OCI-LY1 (cell line): ENCODE measurements around the gene POLQ.

Source experiments
- H2AFZ ChIP-seq: fragments of 200-600 bp; sonication (generic), shearing (Covaris generic); 2 replicates; pipeline ENCODE4 v1.6.0; 2014; ENCODE audit warnings: antibody characterized with exemption, mild to moderate bottlenecking, low read length
- H3F3A ChIP-seq: fragments of 200-600 bp; sonication (generic), shearing (Covaris generic); 2 replicates; pipeline ENCODE4 v1.6.0; 2014; ENCODE audit warnings: mild to moderate bottlenecking, antibody characterized with exemption, low read length, moderate library complexity; ENCODE audit not compliant: insufficient read depth
- H3K27ac ChIP-seq: fragments of 200-600 bp; sonication (generic); 2 replicates; pipeline ENCODE4 v1.5.1; 2014; ENCODE audit warnings: low read length, mixed run types, mild to moderate bottlenecking, low read depth; ENCODE audit not compliant: poor library complexity, severe bottlenecking
- H3K27me3 ChIP-seq: fragments of 200-600 bp; sonication (generic); 2 replicates; pipeline ENCODE4 v1.6.0; 2014; ENCODE audit warnings: antibody characterized with exemption, mild to moderate bottlenecking, low read length, moderate library complexity; ENCODE audit not compliant: insufficient read depth
- H3K36me3 ChIP-seq: fragments of 200-600 bp; sonication (generic); 2 replicates; pipeline ENCODE4 v1.6.1; 2014; ENCODE audit warnings: mild to moderate bottlenecking, antibody characterized with exemption, low read length, moderate library complexity, mixed read lengths; ENCODE audit not compliant: insufficient read depth
- H3K4me1 ChIP-seq: fragments of 200-600 bp; sonication (generic); 2 replicates; pipeline ENCODE4 v1.5.1; 2014; ENCODE audit warnings: mild to moderate bottlenecking, low read length, moderate library complexity; ENCODE audit not compliant: insufficient read depth, severe bottlenecking
- H3K4me2 ChIP-seq: fragments of 200-600 bp; sonication (generic), shearing (Covaris generic); 2 replicates; pipeline ENCODE4 v1.6.1; 2014; ENCODE audit warnings: low read length
- H3K4me3 ChIP-seq: fragments of 200-600 bp; sonication (generic); 2 replicates; pipeline ENCODE4 v1.5.1; 2014; ENCODE audit warnings: low read length, low read depth, mild to moderate bottlenecking, mixed read lengths; ENCODE audit not compliant: poor library complexity, severe bottlenecking
- H3K79me2 ChIP-seq: fragments of 200-600 bp; shearing (Covaris generic); 2 replicates; pipeline ENCODE4 v1.6.1; 2016; ENCODE audit warnings: mixed run types, low read length, mixed read lengths; ENCODE audit not compliant: insufficient read depth
- H3K9ac ChIP-seq: fragments of 200-600 bp; sonication (generic), shearing (Covaris generic); 2 replicates; pipeline ENCODE4 v1.6.1; 2014; ENCODE audit warnings: mild to moderate bottlenecking, low read length, mixed read lengths
- H3K9me2 ChIP-seq: fragments of 200-600 bp; sonication (generic), shearing (Covaris generic); 2 replicates; pipeline ENCODE4 v1.6.1; 2014; ENCODE audit warnings: low read depth, mild to moderate bottlenecking, low read length, mixed read lengths
- H3K9me3 ChIP-seq: fragments of 200-600 bp; shearing (Covaris generic); 2 replicates; pipeline ENCODE4 v1.6.1; 2014; ENCODE audit warnings: low read length, mixed read lengths
- H4K20me1 ChIP-seq: fragments of 200-600 bp; sonication (generic), shearing (Covaris generic); 2 replicates; pipeline ENCODE4 v1.6.0; 2016; ENCODE audit warnings: mild to moderate bottlenecking, low read length; ENCODE audit not compliant: insufficient read depth
- CTCF ChIP-seq: fragments of 200-600 bp; sonication (generic), shearing (Covaris generic); IDR thresholded peaks from 2 replicates; pipeline ENCODE4 v1.5.1; 2017; ENCODE audit warnings: mild to moderate bottlenecking, antibody characterized with exemption, low read length, moderate library complexity, mixed read lengths
- EZH2 ChIP-seq: fragments of 200-600 bp; sonication (generic), shearing (Covaris generic); IDR thresholded peaks from 2 replicates; pipeline ENCODE4 v1.8.0; 2017; ENCODE audit warnings: borderline replicate concordance, mixed run types, mild to moderate bottlenecking, antibody characterized with exemption, low read length, moderate library complexity, mixed read lengths

POLQ gene

DNA sequence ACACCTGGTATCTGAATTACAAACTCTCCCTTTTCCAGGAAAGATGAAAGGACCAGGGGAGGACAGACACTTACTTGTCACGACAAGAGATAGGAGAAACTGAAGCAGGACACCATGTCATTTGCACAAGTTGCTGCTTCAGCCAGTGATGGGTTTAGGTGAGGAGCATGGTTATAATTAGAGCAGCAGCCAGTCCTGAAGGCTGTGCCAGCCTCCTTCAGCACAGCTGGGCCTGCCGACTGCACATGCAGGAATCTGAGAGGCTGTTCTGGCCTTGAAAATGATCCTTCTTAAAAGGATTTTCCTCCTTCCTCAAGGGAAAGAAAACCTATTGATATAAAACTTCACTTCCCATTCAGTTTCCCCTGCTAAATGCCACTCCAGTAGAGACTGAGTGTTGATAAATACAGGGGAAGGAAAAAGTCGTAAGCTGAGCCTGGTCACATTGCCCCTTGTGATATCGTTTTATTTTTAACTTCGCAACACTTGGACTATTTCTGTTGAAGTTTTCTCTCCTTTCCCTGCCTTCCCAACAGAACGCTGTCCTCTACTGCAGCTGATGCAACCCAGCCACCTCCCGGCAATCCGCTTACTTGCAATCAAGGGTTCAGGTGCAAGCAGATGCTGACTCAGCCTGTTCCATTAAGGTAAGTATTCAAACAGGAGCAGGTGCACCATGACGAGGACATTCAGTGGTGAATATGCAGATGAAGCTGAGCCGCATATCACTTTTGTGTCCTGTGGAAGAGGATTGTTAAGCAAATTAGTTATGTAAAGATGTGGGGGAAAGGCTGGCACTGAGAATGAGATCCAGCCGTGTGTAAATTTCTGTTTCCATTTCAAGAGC, 47.3 kb upstream of the POLQ start, which contains the start of gene FBXO40:
TSS of gene FBXO40 (plus strand) at position 524 of the 847 bp plus-strand sequence. CDS start 27,197 bp downstream, outside the sequence.
- TF ChIP-seq CTCF (no peak; the same call in 1 of the 2 replicates), EZH2 (no peak)
- peak within 1 kb of the TSS; percentile 55 for H3K4me3 ChIP-seq
- no peaks in the 10 kb centered on the region for H3K79me2 ChIP-seq
- no peaks in the 10 kb centered on the region for H3K9me2 ChIP-seq
- no peaks in the 10 kb centered on the region for H4K20me1 ChIP-seq
- peak within 1 kb of the TSS; percentile 82 for H3K27ac ChIP-seq
- peaks cover 18% of the 10 kb centered on the region for H3K4me1 ChIP-seq
- peak within 1 kb of the TSS; percentile 50 for H2AFZ ChIP-seq
- no peaks in the 10 kb centered on the region for H3K9me3 ChIP-seq
- no peaks in the 10 kb centered on the region for H3K27me3 ChIP-seq
- H3K9ac ChIP-seq: peak within 1 kb of the TSS; percentile 61
- H3K36me3 ChIP-seq: no peaks in the 10 kb centered on the region
- H3F3A ChIP-seq: no peaks in the 10 kb centered on the region
- peak within 1 kb of the TSS; percentile 78 for H3K4me2 ChIP-seq

GRCh38 chr3:121584418-121584817, 38.6 kb upstream of the POLQ start:
- no peak overlapping the region for H3K27ac ChIP-seq
- H3K4me3 ChIP-seq: no peak overlapping the region
- no peak overlapping the region for H3K4me2 ChIP-seq
- TF ChIP-seq EZH2 (no peak), CTCF (no peak)
- H3K9me3 ChIP-seq: no peaks in the 10 kb centered on the region
- no peaks in the 10 kb centered on the region for H3K4me1 ChIP-seq
- no peaks in the 10 kb centered on the region for H3K36me3 ChIP-seq
- H2AFZ ChIP-seq: no peak overlapping the region
- no peaks in the 10 kb centered on the region for H3K27me3 ChIP-seq
- H3K9me2 ChIP-seq: no peaks in the 10 kb centered on the region
- no peaks in the 10 kb centered on the region for H3F3A ChIP-seq
- no peaks in the 10 kb centered on the region for H4K20me1 ChIP-seq
- H3K9ac ChIP-seq: no peak overlapping the region
- H3K79me2 ChIP-seq: no peaks in the 10 kb centered on the region

DNA sequence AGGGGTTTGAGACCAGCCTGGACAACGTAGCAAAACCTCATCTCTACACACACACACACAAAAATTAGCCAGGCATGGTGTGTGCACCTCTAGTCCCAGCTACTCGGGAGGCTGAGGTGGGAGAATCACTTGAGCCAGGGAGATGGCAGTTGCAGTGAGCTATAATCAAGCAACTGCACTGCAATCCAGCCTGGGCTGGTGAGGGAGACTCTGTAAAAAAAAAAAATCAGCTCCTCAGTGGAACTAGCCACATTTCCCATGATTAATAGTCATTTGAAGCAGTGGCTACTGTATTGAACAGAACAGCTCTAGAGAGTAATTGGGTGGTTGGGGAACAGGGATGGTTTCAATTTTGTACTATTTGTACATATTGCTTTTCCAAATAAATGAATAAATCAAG, 35.9 kb upstream of the POLQ start:
- Histone ChIP-seq H3K4me1 (no peaks in the 10 kb centered on the region), H3K9ac (no peak overlapping the region), H3K4me2 (no peak overlapping the region), H3K4me3 (no peak overlapping the region), H3K27me3 (no peaks in the 10 kb centered on the region), H3F3A (no peaks in the 10 kb centered on the region), H3K36me3 (no peaks in the 10 kb centered on the region), H3K9me3 (no peaks in the 10 kb centered on the region), H3K27ac (no peak overlapping the region), H2AFZ (no peak overlapping the region), H3K79me2 (no peaks in the 10 kb centered on the region), H4K20me1 (no peaks in the 10 kb centered on the region), H3K9me2 (no peaks in the 10 kb centered on the region)
- TF ChIP-seq CTCF (no peak), EZH2 (no peak)
